ENCODE data around the gene TPD52L1.

The TPD52L1 gene

GRCh38 chr6:125170376-125170775 is 16.8 kb downstream of the TPD52L1 start:
- ATAC-seq: no peak
- TF ChIP-seq SNAI2 (CRISPR knock-in tag; IDR thresholded peaks at IDR 0.05) (no peak), BACH2 (CRISPR knock-in tag; IDR thresholded peaks at IDR 0.05; ENCODE audit: borderline replicate concordance) (no peak), GLIS3 (CRISPR knock-in tag; IDR thresholded peaks at IDR 0.05) (no peak), ESRRG (CRISPR knock-in tag; IDR thresholded peaks at IDR 0.05) (no peak), OSR1 (CRISPR knock-in tag; IDR thresholded peaks at IDR 0.05) (no peak), TSHZ2 (CRISPR knock-in tag; IDR thresholded peaks at IDR 0.05) (no peak), PPARA (CRISPR knock-in tag; IDR thresholded peaks at IDR 0.05; ENCODE audit: borderline replicate concordance) (no peak), ISL1 (CRISPR knock-in tag; IDR thresholded peaks at IDR 0.05) (no peak), ZNF565 (CRISPR knock-in tag; conservative IDR thresholded peaks at IDR 0.05; ENCODE audit: low read depth) (no peak), TCF4 (CRISPR knock-in tag; IDR thresholded peaks at IDR 0.05; ENCODE audit: borderline replicate concordance) (no peak)
- TF ChIP-seq, protein P1, sequence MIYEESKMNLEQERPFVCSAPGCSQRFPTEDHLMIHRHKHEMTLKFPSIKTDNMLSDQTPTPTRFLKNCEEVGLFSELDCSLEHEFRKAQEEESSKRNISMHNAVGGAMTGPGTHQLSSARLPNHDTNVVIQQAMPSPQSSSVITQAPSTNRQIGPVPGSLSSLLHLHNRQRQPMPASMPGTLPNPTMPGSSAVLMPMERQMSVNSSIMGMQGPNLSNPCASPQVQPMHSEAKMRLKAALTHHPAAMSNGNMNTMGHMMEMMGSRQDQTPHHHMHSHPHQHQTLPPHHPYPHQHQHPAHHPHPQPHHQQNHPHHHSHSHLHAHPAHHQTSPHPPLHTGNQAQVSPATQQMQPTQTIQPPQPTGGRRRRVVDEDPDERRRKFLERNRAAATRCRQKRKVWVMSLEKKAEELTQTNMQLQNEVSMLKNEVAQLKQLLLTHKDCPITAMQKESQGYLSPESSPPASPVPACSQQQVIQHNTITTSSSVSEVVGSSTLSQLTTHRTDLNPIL (CRISPR knock-in tag; IDR thresholded peaks at IDR 0.05; ENCODE audit: low read depth): no peak
- TF ChIP-seq, protein P2, sequence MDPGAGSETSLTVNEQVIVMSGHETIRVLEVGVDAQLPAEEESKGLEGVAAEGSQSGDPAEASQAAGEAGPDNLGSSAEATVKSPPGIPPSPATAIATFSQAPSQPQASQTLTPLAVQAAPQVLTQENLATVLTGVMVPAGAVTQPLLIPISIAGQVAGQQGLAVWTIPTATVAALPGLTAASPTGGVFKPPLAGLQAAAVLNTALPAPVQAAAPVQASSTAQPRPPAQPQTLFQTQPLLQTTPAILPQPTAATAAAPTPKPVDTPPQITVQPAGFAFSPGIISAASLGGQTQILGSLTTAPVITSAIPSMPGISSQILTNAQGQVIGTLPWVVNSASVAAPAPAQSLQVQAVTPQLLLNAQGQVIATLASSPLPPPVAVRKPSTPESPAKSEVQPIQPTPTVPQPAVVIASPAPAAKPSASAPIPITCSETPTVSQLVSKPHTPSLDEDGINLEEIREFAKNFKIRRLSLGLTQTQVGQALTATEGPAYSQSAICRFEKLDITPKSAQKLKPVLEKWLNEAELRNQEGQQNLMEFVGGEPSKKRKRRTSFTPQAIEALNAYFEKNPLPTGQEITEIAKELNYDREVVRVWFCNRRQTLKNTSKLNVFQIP (CRISPR knock-in tag; IDR thresholded peaks at IDR 0.05; ENCODE audit: borderline replicate concordance, low read depth): no peak

DNA sequence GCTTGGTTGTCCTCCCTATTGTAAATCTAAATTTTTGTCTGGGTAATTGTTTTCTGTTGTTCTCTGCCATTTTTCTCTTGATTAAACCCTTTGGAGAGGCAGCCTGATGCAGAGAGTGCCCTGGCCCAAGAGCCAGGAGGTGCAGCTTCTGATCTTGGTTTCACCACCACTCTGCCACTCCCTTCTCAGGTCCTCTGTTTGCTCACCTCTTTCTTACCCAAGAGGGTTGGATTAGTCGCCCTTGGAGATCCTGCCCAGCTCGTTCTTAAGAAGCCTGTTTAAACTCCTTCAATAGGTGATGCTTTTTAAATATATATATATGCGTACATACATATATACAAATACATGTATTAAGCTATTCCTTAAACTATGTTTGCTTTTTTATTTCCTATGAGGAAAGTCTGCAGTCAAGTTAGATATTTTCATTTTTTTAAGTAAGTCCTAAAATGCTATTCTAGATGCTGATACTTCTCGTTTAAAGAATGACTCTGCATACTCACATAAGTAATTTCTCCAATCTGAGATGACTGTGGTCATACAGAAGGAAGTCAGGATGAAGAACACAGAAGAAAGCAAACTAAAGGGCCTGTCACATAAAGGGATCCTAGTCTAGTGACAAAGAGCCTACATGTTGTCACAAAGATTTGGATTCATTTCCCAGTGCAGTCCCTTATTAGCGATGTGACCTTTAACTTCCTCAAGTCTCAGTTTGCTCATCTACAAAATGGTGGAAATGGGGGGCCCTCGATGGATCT is 19.9 kb downstream of the TPD52L1 start:
- TF ChIP-seq CSDC2 (CRISPR knock-in tag; IDR thresholded peaks at IDR 0.05): no peak
- no peak for TF ChIP-seq SNAI2 (CRISPR knock-in tag; IDR thresholded peaks at IDR 0.05)
- no peak for TF ChIP-seq ARNTL (CRISPR knock-in tag; IDR thresholded peaks at IDR 0.05; ENCODE audit: borderline replicate concordance, low read depth)
- TF ChIP-seq ZC3H10 (CRISPR knock-in tag; IDR thresholded peaks at IDR 0.05): no peak
- no peak for TF ChIP-seq OSR1 (CRISPR knock-in tag; IDR thresholded peaks at IDR 0.05)
- no peak for TF ChIP-seq TSHZ2 (CRISPR knock-in tag; IDR thresholded peaks at IDR 0.05)
- TF ChIP-seq GLIS3 (CRISPR knock-in tag; IDR thresholded peaks at IDR 0.05): no peak
- TF ChIP-seq RARB (CRISPR knock-in tag; IDR thresholded peaks at IDR 0.05): no peak
- no peak for TF ChIP-seq ISL1 (CRISPR knock-in tag; IDR thresholded peaks at IDR 0.05)
- no peak for TF ChIP-seq PPARA (CRISPR knock-in tag; IDR thresholded peaks at IDR 0.05; ENCODE audit: borderline replicate concordance)
- no peak for TF ChIP-seq ZFP3 (CRISPR knock-in tag; IDR thresholded peaks at IDR 0.05)
- no peak for TF ChIP-seq ZNF70 (CRISPR knock-in tag; IDR thresholded peaks at IDR 0.05)
- no peak for TF ChIP-seq TOX (CRISPR knock-in tag; IDR thresholded peaks at IDR 0.05; ENCODE audit: borderline replicate concordance)
- no peak for TF ChIP-seq ESRRG (CRISPR knock-in tag; IDR thresholded peaks at IDR 0.05)

GRCh38 chr6:125174626-125175025 is 21.1 kb downstream of the TPD52L1 start:
- TF ChIP-seq OSR1 (CRISPR knock-in tag; IDR thresholded peaks at IDR 0.05): no peak
- TF ChIP-seq, protein P3, sequence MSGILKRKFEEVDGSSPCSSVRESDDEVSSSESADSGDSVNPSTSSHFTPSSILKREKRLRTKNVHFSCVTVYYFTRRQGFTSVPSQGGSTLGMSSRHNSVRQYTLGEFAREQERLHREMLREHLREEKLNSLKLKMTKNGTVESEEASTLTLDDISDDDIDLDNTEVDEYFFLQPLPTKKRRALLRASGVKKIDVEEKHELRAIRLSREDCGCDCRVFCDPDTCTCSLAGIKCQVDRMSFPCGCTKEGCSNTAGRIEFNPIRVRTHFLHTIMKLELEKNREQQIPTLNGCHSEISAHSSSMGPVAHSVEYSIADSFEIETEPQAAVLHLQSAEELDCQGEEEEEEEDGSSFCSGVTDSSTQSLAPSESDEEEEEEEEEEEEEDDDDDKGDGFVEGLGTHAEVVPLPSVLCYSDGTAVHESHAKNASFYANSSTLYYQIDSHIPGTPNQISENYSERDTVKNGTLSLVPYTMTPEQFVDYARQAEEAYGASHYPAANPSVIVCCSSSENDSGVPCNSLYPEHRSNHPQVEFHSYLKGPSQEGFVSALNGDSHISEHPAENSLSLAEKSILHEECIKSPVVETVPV (CRISPR knock-in tag; IDR thresholded peaks at IDR 0.05): no peak
- no peak for TF ChIP-seq ZFP30 (CRISPR knock-in tag; IDR thresholded peaks at IDR 0.05)
- TF ChIP-seq CSDC2 (CRISPR knock-in tag; IDR thresholded peaks at IDR 0.05): no peak
- ATAC-seq: no peak

More for the DNA sequence above, 19.9 kb downstream of the TPD52L1 start:
- no peak for ATAC-seq

Data from SK-N-SH treated with all-trans-retinoic acid at 6 μM for 48 hours (cell line).